ENCODE measurements around the gene MYH14. TPM values are rescaled to one million over a fixed set of nuclear protein-coding genes. Genes with fewer than 3 reads are reported as not detected.
A peak's percentile ranks its signal among the peaks of the same experiment; 100 is the strongest.

MYH14 gene
- total RNA-seq, 2 experiments from 2014 or later, result not detected

DNA sequence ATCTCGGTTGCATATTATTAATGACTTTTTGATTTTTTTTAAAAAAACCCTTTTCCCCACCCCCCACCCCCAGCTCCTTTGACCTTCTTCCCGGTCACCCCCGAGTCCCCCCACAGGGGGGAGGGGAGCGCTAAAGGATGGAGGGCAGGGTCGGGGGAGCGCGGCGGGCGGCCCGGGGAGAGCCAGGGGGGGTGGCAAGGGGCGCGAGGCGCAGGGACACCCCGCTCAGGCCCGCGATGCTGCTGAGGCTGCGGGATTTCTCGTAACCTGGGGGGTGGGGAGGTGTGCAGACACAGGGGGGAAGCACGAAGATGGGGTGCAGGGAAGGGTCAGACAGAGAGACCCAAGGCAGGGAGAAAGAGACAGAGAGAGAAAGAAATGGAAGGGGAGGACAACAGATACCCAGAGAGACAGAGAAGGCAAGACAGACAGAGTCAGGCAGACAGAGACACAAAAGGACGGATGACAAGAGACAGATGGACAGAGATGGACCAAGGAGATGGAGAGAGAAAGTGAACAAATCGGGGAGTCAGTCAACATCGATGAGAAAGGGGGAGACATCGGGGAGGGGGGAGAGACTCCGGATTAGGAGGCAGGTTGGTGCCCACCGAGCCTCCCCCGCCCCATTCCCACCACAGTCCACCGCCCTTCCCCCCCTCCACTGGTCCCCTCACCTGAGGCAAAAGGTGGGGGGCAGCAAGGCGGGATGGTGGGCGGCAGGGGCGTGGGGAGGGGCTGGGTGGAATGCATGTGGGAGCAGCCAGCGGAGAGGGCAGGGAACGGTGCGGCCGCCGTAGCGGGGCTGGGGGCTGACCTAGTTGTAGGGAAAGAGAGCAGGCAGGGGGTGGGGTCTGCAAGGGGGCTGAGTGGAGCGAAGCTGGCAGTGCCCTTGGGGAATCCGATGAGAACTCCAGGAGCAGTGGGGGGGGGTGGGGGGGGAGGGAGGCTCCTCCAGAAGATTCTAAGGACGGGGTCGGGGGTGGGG, 111.6 kb downstream of the MYH14 start:
- no peak for DNase-seq
- CTCF ChIA-PET, result interaction anchor here (1.2 kb wide), 1 partner anchor 14 kb away, joined by 3 read pairs; no protein-coding TSS in a partner anchor
- no peak for ATAC-seq
- intact Hi-C loops (cut with micrococcal nuclease), result no loop called here
- H3K36me3 Mint-ChIP-seq (ENCODE audit: low read depth), result no peaks in the 10 kb centered on the region
- TF ChIP-seq, protein P1, sequence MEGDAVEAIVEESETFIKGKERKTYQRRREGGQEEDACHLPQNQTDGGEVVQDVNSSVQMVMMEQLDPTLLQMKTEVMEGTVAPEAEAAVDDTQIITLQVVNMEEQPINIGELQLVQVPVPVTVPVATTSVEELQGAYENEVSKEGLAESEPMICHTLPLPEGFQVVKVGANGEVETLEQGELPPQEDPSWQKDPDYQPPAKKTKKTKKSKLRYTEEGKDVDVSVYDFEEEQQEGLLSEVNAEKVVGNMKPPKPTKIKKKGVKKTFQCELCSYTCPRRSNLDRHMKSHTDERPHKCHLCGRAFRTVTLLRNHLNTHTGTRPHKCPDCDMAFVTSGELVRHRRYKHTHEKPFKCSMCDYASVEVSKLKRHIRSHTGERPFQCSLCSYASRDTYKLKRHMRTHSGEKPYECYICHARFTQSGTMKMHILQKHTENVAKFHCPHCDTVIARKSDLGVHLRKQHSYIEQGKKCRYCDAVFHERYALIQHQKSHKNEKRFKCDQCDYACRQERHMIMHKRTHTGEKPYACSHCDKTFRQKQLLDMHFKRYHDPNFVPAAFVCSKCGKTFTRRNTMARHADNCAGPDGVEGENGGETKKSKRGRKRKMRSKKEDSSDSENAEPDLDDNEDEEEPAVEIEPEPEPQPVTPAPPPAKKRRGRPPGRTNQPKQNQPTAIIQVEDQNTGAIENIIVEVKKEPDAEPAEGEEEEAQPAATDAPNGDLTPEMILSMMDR (IDR thresholded peaks at IDR 0.05), result no peak
- H3K4me1 Mint-ChIP-seq (ENCODE audit: low read depth), result peaks cover 13% of the 10 kb centered on the region
- POLR2A ChIA-PET, result interaction anchor here (0.6 kb wide), 1 partner anchor 70 kb away, joined by 3 read pairs; no protein-coding TSS in a partner anchor
- no peak overlapping the region for H3K4me3 Mint-ChIP-seq
- H3K27me3 Mint-ChIP-seq, result peaks cover 62% of the 10 kb centered on the region
- H3K9me3 Mint-ChIP-seq, result no peaks in the 10 kb centered on the region
- H3K27ac Mint-ChIP-seq, result no peak overlapping the region

DNA sequence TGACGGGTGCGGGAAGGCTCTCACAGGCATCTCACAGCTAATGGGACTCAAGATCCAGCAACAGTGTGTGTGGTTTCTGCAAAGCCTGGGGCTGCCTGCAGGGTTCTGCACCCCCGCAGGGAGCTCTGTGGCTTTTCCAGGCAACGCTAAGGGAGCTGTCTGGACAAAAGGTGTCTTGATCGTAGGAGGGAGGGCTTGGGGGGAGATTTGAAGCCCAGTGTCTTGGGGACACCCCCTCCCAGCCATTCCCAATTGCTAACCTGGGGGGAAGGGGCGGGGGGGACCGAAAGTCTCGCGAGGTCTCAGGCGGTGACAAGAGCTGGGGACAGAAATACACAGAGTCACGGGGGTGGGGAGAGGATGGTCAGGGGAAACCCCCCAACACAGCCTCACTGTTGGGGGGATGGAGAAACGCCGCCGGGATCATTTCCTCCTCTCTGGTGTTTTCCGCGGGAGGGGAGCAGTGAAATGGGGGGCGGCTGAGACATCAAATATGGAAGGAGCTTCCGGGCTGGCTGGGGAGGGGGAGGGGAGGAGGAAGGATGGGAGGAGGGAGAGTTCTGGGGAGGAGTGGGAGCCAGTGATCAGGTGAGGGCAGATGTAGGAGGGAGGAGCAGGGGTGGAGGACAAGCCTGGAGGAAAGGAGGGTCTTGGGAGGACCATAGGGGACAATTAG, 112.5 kb downstream of the MYH14 start:
- DNase-seq, result peak; percentile 76
- Mint-ChIP-seq H3K4me3 (peak overlapping the region; percentile 45), H3K36me3 (ENCODE audit: low read depth) (no peaks in the 10 kb centered on the region), H3K27ac (no peak overlapping the region), H3K9me3 (no peaks in the 10 kb centered on the region), H3K27me3 (peaks cover 55% of the 10 kb centered on the region), H3K4me1 (ENCODE audit: low read depth) (peaks cover 13% of the 10 kb centered on the region)
- intact Hi-C loops (cut with micrococcal nuclease), result no loop called here
- ATAC-seq, result peak; percentile 91
- TF ChIP-seq, protein P1 (IDR thresholded peaks at IDR 0.05), result no peak
- ChIA-PET CTCF (interaction anchor here (1.0 to 1.2 kb wide), 2 partner anchors 12 to 15 kb away, joined by 3 read pairs; no protein-coding TSS in a partner anchor), POLR2A (interaction anchor here (0.6 kb wide), 1 partner anchor 370 kb away, joined by 3 read pairs; no protein-coding TSS in a partner anchor)

DNA sequence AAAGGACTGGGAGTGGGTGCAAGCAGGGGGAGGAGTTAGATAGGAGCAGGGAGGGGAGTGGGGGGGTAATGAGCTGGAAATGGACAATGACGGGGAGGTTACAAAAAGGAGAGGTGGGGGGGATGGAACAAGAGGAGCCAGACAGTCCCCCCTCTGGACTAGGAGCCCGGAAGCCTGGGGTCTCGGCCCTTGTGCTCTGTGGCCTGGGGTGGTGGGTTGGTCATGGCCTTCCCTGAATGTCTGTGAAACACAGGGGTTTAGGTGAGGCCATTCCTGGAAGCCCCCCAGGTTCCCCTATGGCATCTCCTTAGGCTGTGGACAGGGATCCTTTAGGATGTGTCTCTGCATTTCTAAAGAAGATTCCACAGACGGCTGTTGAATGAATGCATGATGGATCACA, 113.7 kb downstream of the MYH14 start:
- TF ChIP-seq, protein P1 (IDR thresholded peaks at IDR 0.05), result no peak
- CTCF ChIA-PET, result no interaction called here
- ATAC-seq (no peak), DNase-seq (no peak)
- Mint-ChIP-seq H3K4me3 (no peak overlapping the region), H3K36me3 (ENCODE audit: low read depth) (no peaks in the 10 kb centered on the region), H3K27ac (no peak overlapping the region), H3K4me1 (ENCODE audit: low read depth) (peaks cover 13% of the 10 kb centered on the region), H3K9me3 (no peaks in the 10 kb centered on the region), H3K27me3 (peaks cover 52% of the 10 kb centered on the region)
- POLR2A ChIA-PET, result no interaction called here
- intact Hi-C loops (cut with micrococcal nuclease), result no loop called here

DNA sequence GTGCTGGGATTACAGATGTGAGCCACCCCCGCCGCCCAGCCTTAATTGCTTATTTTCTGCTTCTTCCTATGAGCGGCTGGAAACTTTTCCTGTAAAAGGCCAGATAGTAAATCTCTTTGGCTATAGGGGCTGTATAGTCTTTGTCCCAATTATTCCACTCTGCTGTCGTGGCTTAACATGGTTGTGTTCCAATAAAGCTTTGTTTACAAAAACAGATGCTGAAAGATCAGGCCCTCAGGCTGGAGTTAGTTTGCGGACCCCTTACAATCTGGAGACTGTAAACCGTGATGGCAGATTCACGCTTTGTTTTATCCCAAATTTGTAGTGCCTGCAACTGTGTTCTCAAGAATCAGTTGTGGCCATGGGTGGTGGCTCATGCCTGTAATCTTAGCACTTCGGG, 115.0 kb downstream of the MYH14 start:
- intact Hi-C loops (cut with micrococcal nuclease), result no loop called here
- TF ChIP-seq, protein P1 (IDR thresholded peaks at IDR 0.05), result no peak
- Mint-ChIP-seq H3K4me3 (no peak overlapping the region), H3K36me3 (ENCODE audit: low read depth) (no peaks in the 10 kb centered on the region), H3K9me3 (no peaks in the 10 kb centered on the region), H3K27me3 (peaks cover 46% of the 10 kb centered on the region), H3K4me1 (ENCODE audit: low read depth) (peaks cover 13% of the 10 kb centered on the region), H3K27ac (no peak overlapping the region)
- ChIA-PET CTCF (no interaction called here), POLR2A (no interaction called here)
- no peak for ATAC-seq
- no peak for DNase-seq
